GM18502 (cell line): ENCODE results near the gene CDHR1.

Source experiments
- ATAC-seq: cut with Tn5 transposase; IDR thresholded peaks from one replicate; pipeline ENCODE4 v1.9.1; 2021; ENCODE audit warnings: mild to moderate bottlenecking; ENCODE audit not compliant: unreplicated experiment, poor library complexity

The CDHR1 gene

GRCh38 chr10:84196941-84197340, 2.6 kb downstream of the CDHR1 start:
- no peak for ATAC-seq

- ATAC-seq, result no peak
These were observed 3.3 kb downstream of the CDHR1 start for GRCh38 chr10:84197643-84198042.

GRCh38 chr10:84198206-84198915, 4.0 kb downstream of the CDHR1 start:
- no peak for ATAC-seq

- ATAC-seq, result no peak
These were observed 6.4 kb downstream of the CDHR1 start for GRCh38 chr10:84200537-84201243.

GRCh38 chr10:84201244-84201606, 6.9 kb downstream of the CDHR1 start:
- ATAC-seq, result no peak

- no peak for ATAC-seq
These were observed 7.3 kb downstream of the CDHR1 start for GRCh38 chr10:84201682-84202081.

GRCh38 chr10:84202349-84202748, 8.0 kb downstream of the CDHR1 start:
- ATAC-seq, result no peak

- ATAC-seq, result peak; percentile 67
These were observed 9.8 kb downstream of the CDHR1 start for GRCh38 chr10:84204122-84204521.

- ATAC-seq, result no peak
These were observed 10.3 kb downstream of the CDHR1 start for GRCh38 chr10:84204610-84205009.

GRCh38 chr10:84205049-84205852, 10.9 kb downstream of the CDHR1 start:
- peak; percentile 85 for ATAC-seq

- ATAC-seq, result no peak
These were observed 11.7 kb downstream of the CDHR1 start for GRCh38 chr10:84205853-84206525.

GRCh38 chr10:84208023-84208422, 13.7 kb downstream of the CDHR1 start:
- no peak for ATAC-seq

- no peak for ATAC-seq
These were observed 17.2 kb downstream of the CDHR1 start for GRCh38 chr10:84211566-84211965.

GRCh38 chr10:84212014-84212413, 17.7 kb downstream of the CDHR1 start:
- ATAC-seq, result no peak

GRCh38 chr10:84213076-84213475, 18.7 kb downstream of the CDHR1 start:
- no peak for ATAC-seq

GRCh38 chr10:84214046-84214572, 19.8 kb downstream of the CDHR1 start:
- ATAC-seq, result peak; percentile 49

GRCh38 chr10:84214612-84215235, 20.4 kb downstream of the CDHR1 start:
- ATAC-seq, result peak; percentile 92

GRCh38 chr10:84216834-84217233, 22.5 kb downstream of the CDHR1 start:
- ATAC-seq, result no peak

- no peak for ATAC-seq
These were observed 23.4 kb downstream of the CDHR1 start for GRCh38 chr10:84217746-84218145.

- no peak for ATAC-seq
These were observed 27.6 kb downstream of the CDHR1 start for GRCh38 chr10:84221916-84222315.
